ENCODE results near the gene REPIN1.

Gene REPIN1

DNA sequence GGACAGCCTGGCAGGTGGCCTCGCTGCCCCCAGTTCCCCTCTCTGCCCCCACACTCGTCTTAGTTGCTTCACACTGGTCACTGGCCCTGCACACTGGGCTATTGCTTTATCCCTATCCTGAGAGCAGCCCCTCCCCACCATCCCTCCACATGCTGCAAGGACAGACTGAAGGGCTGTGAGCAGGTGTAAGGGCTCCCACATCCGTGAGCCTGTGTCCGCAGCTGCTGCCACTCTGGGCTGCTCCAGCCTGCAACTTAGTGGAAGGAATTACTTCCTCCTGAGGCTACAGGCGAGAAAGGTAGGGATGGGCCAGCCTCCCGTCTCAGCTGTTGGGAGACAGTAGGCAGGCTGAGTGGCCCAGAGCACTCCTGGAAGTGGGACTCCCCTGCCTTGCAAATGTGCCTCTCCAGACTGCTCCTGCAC is 31.0 kb upstream of the REPIN1 start:
- no peak for DNase-seq

DNA sequence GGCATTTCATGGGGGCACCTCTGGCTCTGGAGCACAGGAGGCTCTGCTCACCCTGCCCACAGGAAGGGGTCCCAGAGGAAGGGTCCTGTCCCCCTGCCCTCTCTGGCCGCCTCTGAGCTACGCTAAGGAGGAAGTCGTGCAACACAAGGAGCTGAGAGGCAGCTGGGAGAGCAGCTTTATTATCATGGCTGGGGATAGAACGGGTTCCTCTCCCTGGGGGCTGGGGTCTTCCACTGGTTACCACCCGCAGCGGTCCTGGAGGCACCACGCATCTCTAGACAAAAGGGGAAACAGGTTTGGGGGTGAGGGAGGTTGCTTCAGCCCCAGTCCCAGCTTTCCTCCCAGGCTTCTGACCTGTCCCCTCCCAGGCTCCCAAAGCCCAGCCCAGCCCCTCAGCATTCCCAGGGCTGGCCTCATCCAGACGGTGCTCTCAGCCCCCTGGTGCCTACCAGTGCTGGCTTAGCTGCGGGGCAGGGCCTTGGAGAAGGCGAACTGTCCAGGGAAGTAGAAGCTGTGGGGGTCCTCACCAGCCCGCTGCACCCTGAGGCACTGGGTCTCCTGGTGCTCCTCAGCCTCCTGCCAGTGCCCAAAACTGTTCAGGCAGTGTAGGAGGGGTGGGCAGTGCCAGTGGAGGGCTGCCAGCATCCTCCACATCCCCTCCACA is 30.3 kb upstream of the REPIN1 start:
- DNase-seq = no peak

DNA sequence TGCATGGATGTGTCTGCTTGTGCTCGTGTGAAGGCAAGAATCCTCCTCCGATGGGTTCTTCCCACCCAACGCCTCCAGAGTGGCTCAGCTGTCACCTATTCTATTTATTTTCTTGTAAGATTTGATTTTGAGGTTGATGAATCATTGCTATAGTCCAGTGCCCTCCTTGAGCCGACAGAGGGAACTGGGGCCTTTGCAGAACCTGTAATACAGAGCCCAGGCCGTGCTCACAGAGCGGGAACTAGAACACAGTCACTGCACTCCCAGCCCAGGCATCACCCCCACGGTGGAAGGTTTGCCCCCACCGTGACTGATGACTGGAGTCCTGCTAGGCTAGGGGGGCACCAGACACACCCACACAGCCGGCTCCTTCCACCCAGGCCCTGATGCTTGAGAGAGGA is 29.2 kb upstream of the REPIN1 start:
- DNase-seq = no peak

DNA sequence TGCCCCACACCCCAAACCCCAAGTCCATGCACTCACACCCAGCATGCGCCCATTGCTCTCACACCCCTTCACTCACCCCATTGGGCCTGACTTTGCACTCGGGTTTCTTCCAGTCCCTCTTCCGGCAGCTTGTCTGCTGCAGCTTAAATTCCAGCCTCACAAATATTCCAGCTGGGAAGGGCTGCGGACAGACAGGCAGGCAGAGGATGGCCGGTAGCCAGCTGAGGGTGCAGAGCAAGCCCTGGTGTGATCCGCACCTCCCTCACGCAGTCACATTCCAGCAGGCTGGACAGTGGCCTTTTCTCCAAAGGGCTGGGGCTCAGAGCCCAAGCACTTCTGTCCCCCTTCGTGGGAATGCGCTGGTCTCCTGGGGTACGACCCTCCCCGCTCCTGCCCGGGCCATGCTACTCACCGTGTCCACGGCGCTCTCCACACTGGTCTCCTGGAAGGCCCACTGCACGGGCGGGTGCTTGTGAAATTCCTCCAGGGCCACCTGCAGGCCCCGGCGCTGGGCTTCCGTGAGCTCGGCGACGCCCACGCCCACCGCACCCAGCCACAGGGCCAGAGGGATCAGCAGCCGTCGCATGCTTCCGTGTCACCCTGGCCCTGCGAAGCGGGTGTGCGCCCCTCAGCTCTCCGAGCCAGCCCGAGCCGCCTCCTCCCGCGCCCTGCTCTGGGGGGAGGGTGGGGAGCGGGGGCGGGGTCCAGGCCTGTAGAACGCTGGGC is 28.4 kb upstream of the REPIN1 start:
- DNase-seq = no peak

DNA sequence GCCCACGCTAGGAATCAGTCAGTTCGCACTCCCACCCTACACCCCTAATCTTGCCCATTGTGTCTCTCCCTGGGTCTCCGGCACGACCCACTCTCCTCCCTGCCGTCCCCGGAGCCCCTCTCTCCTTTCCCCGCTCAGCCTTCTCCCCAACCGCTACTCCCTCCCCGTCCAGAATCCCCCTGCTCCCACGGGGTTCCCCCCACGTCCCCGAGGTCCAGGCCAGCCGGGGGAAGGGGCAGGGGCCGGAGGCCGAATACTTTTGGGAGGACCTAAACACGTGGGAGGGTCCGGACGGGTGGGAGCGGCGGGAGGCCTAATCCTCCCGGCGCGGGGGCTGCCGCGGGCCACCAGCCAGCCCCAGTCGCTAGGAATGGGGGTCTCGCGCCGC is 27.8 kb upstream of the REPIN1 start:
- no peak for DNase-seq

DNA sequence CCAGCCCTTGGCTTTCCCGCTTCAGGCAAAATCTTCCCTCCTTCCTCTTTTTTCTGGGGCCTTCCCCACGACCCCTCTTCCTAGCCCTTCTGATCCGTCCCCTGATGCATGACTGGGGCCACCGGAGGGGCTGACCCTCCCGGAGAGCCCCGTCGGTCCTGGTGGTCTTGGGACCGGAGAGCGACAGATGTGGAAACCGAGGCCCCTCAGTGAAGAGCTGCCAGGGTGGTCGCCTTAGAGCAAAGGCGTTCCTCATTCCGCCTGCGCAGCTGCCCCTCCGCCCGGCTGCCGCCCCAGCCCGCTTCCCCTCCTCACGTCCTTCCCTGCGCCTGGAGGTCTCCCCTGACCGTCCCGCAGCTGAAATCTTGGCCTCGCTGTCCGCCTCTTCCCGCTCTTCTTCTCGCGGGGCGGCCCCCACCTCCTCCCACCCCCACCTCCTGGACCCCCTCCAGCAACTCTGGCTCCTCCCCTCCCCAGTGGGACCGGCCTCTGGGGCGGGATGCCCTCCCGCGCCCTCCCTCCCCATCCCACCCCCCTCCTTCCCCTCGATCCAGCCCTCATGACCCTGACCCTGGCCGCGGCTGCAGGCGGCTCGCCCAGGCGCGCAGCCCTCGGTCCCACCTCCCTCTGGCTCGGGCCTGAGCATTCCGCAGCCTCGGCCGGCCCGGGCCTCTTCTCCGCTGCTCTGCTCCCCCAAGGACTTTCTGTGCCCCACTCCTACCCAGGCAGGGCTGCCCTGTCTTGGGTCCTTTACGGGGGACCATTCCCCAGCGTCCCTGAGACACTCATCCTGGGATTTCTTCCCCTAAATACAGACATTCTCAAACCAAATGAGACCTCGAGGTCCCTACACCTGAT is 27.1 kb upstream of the REPIN1 start, which contains the start of gene RARRES2:
TSS of gene RARRES2 (minus strand) at position 367 of the 858 bp plus-strand sequence. CDS start 1,020 bp downstream, outside the sequence.
- DNase-seq = no peak

DNA sequence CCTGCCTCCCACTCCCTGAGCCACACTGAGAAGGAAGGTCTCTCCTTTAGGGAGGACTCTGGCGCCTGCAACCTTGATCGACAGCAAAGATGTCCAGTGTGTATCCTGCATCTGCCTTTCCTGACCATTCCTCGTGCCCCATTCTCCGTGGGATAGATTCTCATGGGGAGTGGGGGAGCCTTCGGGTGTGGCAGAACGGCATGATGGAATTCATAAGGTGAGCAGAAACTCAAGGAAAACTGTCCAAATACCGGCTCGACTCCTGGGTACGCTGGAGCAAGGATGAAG is 26.6 kb upstream of the REPIN1 start:
- no peak for DNase-seq

DNA sequence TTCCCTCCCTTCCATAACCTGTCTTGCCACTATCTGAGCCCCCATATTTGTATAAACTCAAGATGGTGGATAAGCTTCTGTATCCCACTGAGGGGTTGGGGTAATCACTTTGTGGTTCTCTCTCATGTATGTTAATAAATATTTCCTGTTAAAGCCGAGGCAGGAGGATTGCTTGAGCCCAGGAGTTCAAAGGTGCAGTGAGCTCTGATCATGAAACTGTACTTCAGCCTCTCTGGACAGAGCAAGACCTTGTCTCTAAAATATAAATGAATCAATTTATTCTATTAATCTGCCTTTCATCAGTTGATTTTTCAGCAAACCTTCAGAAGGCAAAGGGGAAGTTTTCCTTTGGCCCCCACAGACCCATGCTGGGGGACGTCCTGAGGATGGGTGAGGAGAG is 25.4 kb upstream of the REPIN1 start:
- DNase-seq = no peak

DNA sequence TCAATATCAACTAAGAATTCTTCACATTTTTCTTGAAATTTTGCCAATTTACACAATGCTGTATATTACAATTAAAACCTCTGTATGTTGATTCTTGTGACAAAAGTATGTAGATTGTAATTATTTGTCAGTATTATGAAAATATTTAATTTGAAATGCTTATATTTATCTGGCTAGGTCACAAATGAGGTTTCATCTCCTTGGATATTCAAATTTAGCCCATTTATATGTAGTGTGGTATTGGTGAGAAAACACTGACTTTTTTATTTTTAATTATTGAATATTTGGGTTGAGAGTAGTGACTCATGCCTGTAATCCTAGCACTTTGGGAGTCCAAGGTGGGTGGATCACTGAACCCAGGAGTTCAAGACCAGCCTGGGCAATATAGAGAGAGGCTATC is 24.3 kb upstream of the REPIN1 start:
- DNase-seq = no peak

DNA sequence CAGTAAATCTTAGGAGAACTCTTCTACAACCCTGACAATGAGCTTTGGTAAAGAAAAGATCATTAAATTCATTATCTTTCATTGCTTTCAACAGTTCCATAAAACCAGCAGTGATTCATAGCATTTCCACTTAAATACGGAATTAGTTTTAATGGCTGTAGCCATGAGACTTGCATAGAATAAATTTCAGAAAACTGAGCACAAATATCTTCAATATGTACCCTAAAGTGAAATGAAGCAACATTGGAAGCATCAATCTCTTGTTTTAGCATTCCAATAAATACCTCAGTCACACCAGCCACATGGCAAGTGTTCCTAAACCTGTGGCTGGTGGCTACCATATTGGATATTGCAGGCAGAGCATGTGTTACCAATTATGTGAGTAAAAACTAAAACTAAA is 23.6 kb upstream of the REPIN1 start:
- no peak for DNase-seq

DNA sequence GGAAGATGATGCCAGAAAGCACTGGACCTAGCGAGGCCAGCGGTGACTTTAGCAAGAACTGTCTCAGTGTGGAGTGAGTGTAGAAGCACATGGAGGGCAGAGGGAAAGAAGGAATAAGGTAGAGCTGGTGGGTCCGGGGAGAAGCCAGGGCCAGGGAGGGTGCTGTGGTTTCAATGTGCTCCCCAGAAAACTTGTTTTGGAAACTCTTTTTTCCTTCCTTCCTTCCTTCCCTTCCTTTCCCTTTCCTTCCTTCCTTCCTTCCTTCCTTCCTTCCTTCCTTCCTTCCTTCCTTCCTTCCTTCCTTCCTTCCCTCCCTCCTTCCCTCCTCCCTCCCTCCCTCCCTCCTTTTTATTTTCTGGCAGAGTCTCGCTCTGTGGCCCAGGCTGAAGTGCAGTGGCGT is 21.7 kb upstream of the REPIN1 start:
- no peak for DNase-seq

DNA sequence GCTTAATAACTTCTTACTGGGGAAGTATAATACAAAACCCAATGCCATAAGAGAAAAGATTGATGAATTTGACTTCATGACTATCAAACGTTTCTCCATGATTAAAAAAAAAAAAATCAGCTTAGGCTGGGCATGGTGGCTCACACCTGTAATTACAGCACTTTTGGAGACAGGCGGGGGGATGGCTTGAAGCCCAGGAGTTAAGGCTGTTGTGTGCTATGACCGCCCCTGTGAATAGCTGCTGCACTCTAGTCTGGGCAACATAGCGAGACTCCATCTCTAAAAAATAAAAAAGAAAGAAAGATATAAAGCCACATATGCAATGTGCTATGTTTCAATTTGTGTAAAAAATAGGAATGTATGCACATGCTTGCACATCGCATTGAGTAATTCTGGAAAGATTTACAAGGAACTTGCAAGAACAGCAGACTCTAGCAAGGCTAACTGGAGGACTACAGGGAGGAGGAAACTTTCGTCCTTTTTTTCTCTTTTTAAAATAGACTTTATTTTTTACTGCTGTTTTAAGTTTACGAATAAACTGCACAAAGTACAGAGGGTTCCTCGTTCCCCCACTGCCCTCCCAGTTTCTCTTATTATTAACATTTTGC is 16.9 kb upstream of the REPIN1 start:
- DNase-seq = no peak

DNA sequence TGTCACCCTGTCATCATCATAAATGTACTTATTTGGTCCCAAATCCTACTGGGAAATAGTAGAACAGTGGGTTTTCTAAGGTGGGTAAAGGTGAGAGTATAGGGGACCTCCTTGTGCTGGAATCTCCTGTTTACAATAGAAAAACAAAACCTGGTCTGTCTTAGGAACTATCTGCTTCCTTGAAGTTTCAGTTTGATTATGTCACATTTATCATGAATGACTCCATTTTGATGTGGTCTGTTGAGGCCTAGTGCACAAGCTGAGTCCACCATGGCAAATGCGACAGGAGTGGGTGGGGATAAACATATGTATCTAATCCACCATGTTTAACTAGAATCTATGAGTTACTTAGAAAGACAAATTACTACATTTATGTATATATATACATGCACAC is 13.0 kb upstream of the REPIN1 start:
- DNase-seq = no peak

DNA sequence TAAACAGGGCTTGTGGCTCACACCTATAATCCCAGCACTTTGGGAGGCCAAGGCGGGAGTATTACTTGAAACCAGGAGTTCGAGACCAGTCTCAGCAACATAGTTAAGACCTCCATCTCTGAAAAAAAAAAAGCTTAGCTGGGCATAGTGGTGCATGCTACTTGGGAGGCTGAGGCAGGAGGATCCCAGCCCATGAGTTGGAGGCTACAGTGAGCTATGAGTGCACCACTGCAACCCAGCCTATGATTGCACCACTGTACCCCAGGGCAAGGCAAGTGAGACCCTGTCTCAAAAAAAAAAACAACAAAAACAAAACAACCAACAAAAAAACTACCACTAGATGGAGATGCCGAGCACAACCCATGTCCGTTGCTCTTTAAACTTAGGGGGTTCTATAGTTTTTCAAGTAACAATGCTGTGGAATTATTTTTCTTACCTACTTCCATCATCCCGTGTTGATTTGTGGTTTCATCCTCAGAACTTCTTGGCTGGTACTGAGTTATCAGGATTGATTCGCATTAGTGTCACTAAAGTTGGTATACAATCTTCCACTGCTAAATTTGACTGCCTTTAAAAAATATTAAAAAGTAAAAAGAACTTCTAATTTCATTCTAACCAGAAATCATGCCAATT is 12.2 kb upstream of the REPIN1 start:
- peak; percentile 32 to 57 for DNase-seq

DNA sequence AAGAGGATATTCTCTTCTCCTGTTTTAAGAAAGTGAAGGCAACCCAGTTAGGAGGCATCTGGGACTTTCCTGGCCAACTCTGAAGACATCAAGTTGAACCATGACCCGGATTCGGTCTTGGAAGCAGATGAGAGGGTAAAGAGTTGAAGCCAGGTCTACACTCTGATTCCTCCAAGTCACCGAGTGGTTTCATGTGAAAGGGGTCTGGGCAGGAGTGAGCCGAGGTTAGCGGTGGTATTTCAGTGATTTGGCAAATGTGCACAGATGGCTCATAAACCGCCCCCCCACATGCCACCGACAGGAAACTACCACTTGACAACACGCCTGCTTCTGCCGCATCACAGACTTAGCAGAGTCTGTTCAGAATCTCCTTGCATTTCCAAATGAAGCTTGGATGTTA is 11.4 kb upstream of the REPIN1 start:
- peak; percentile 56 to 75 for DNase-seq

DNA sequence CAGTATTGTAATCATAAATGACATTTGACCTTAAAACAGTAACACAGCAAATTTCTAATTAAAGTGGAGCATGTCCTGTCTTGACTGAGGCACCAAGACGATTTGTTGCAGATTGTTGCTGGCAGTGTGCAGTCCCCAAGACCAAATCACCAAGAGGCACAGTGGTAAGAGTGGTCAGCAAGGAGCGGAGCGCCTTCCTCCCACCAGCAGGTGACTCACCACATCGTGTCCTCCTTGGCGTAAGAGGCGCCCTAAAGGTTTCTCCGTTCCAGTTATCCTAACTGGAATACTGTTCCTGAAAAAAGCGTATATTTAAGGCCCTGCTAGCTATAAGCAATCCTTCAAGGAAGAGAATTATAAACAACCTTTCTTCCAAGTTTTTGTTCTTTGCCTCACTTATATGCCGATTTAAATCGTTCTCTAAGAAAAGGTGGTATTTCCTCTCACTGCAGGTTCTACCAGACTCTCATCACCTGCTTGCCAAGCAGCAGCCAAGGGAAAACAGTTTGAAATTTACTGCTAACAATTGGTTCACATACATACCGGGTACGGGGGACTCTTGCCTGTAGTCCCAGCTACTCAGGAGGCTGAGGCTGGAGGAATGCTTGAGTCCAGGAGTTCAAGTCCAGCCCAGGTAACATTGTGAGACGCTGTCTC is 10.7 kb upstream of the REPIN1 start:
- no peak for DNase-seq

DNA sequence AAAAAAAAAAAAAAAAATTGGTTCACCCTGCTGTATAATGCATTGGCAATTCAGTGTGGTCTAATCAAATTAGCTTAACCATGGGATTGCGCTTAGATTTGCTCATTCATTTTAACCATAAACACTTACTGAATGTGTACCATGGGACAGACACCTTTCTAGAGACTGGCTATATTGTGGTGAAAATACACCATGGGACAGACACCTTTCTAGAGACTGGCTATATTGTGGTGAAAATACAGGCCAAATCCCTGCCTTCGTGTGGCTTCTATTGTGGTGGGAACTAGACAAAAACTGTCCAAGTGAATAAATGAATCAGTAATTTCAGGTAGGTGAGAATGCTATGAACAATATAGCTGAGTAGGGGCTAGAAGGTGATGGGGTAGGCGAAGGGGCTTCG is 10.2 kb upstream of the REPIN1 start:
- DNase-seq = no peak

DNA sequence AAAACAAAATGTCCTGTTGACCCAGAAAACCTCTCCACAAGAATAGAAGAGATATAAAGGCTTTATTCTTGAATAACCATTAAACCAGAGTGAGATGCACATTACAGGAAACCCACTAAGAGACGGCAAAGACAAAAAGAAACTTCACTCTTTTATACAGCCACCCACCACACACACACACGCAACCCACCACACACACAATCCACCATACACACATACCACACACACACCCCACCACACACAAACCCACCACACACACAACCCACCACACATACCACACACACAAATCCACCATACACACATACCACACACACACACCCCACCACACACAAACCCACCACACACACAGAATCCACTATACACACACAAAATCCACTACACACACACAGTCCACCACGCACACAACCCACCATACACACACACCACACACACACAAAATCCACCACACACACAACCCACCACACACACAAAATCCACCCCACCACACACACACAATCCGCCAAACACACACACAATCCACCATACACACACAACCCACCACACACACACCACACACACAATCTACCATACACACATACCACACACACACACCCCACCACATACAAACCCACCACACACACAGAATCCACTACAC is 9.5 kb upstream of the REPIN1 start:
- DNase-seq = no peak

DNA sequence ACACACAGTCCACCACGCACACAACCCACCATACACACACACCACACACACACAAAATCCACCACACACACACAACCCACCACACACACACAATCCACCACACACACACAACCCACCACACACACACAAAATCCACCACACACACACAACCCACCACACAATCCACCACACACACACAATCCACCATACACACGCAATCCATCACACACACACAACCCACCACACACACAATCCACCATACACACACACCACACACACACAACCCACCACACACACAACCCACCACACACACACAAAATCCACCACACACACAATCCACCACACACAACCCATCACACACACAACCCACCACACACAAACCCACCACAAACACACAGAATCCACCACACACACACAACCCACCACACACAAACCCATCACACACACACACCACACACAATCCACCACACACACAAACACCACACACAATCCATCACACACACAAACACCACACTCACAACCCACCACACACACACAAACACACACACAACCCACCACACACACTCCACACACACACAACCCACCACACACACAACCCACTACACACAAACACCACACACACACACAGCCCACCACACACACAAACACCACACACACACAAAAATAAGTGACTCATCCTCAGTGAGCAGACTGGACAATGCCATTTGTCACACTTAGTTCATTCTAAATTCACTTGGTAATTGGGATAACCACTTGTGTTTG is 8.8 kb upstream of the REPIN1 start:
- no peak for DNase-seq

DNA sequence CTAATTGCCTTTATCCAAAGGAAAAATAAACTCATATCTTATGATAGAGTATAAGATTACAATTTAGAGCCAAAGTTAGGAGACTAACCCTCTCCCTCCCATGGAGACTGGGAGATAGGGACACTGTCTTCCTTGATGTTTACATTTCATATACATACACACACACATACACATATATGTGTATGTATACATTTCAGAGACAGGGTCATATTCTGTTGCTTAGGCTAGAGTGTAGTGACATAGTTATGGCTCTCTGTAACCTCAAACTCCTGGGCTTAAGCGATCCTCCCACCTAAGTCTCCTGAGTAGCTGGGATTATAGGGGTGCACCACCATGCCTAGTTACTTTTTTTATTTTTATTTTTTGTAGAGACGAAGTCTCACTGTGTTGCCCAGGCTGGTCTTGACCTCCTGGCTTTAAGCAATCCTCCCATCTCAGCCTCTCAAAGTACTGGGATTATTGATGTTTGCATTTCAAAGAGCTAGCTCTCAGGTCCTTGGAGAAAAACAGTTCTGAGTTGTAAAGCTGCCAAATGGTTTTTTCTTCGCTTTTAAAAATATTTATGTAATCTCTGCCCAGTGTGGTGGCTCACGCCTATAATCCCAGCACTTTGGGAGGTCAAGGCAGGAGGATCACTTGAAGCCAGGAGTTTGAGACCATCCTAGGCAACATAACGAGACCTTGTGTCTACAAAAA is 8.1 kb upstream of the REPIN1 start:
- DNase-seq = no peak

DNA sequence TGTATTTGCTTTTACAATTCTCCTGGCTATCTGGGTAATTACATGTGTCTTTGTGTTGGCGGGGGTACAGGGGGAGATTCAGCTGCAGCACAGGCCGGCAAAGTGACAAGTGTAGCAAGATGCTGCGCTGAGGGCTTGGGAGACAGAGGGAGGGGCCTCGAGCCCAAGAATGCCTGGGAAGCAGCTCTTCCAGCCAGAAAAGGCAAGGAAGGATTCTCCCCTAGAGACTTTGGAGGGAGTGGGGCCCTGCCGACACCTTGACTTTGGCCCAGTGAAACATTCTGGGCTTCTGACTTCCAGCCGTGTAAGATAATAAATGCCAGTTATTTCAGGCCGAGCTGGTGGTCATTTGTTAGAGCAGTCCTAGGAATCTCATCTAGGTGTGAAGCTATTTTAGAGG is 7.2 kb upstream of the REPIN1 start:
- DNase-seq = no peak

All from CD4-positive, alpha-beta T cell treated with Interleukin-1 beta for 1 hour (primary cell).